Hematopoietic multipotent progenitor cell treated with erythropoietin and hydrocortisone succinate and interleukin-3 and kit ligand, for 4 days (in vitro differentiated cells): ENCODE results near the gene SPIB.
"Not testable (repeated sequence)": the region's sequence is repeated elsewhere in the genome, so short reads cannot be mapped to it uniquely, and the experiment has no call there.

Source experiments
- DNase-seq: peaks from one replicate; pipeline ENCODE4 v3.0.0-alpha.2; 2015

The SPIB gene

DNA sequence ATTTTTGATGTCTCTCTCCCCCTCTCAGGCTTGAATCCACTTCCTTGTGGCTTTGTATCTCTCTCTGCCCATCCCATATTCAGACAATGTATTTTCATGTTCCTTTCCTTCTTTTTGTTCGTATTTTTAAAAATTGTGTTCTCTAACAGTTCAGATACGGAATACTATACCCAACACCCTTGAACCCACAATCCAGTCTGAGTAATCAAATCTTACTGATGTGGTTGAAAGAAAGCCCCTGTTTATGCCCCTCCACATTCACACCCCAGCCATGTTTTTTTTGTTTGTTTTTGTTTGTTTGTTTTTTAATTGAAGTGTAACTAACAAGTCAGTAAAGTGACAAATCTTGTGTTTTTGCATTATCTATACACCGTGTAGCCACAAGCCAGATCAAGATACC lies 1.4 kb downstream of the SPIB start:
- no peak for DNase-seq

DNA sequence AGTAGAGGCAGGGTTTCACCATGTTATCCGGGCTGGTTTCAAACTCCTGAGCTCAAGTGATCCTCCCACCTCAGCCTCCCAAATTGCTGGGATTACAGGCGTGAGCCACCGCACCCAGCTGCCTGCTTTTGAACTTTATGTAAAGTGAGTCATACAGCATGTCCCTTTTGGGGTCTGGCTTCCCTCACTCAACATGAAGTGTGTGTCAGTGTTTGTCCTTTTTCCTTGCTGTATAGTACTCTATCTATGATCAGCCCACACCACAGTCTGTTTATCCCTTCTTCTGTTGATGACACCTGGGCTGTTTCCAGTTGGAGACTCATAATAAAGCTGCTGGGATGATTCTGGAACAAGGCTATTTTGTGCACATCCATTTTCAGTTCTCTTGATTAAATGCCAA lies 2.1 kb downstream of the SPIB start:
- no peak for DNase-seq

DNA sequence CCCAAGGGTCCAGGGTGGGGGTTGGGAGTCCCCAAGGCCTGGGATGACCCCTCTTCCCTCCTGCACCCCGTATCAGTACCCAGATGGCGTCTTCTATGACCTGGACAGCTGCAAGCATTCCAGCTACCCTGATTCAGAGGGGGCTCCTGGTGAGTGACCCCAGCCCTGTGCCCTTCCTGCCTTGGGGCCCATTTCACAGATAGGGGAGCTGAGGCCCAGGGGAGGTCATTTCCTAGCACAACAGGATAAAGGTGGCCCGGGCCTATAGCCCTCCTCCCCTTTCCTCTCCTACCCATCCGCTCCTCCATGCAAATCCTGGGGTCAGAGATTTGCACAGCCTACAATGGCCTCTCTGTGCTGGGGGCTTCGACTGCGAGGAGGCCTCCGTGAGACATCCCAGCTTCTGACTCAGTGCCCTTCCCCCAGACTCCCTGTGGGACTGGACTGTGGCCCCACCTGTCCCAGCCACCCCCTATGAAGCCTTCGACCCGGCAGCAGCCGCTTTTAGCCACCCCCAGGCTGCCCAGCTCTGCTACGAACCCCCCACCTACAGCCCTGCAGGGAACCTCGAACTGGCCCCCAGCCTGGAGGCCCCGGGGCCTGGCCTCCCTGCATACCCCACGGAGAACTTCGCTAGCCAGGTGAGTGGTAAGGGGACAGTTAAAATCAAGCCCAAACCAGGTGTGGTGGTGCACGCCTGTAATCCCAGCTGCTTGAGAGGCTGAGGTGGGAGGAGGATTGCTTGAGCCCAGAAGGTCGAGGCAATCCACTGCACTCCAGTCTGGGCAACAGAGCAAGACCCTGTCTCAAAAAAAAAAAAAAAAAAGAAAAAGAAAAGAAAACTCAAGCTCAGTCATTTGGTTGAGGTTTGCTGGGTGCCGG lies 3.9 kb downstream of the SPIB start:
- DNase-seq: no peak

DNA sequence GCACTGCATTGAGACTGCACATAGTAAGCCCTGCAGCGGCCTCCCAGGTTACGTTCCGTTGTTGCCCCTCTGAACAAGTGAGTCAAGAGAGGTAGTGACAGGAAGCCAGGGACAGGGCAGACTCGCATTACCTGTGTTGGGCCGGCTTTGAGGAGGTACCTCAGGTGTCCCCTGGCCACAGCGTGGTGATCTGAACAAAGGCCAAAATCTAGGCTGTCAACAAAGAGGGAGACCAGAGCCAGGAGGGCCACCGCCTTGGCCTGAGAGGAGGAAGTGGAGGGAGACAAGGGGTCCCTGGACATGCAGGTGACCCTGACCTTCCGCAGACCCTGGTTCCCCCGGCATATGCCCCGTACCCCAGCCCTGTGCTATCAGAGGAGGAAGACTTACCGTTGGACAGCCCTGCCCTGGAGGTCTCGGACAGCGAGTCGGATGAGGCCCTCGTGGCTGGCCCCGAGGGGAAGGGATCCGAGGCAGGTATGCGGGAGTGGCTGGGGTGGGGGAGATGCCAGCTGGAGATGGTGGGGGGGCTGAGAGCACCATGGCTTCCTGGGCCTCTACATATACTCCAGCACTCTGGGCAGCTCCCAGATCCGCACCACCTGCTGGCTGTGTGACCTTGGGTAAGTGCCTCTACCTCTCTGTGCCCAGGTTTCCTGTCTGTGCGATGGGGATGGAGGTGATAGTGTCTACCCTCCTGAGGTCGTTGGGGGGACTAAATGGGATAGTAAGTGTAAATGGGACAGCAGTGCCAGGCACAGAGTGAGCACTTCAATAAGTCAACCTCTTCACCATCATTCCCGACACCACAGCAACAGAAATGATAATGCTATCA lies 4.8 kb downstream of the SPIB start:
- no peak for DNase-seq

DNA sequence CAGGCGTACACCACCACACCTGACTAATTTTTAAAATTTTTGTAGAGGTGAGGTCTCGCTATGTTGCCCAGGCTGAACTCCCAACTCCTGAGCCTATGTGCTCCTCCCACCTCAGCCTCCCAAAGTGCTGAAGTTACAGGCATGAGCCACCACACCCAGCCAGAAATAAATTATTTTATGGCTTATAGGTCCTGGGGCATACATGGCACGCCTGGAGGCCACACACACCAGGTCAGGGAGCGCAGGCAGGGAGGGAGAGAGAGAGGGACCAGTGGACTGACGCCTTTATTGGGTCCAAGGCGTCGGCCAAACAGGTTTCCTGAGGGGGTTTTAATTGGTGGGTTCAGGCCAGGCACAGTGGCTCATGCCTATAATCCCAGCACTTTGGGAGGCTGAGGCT lies 6.8 kb downstream of the SPIB start:
- DNase-seq: no peak

GRCh38 chr19:50427318-50427925 lies 8.7 kb downstream of the SPIB start:
- no peak for DNase-seq

DNA sequence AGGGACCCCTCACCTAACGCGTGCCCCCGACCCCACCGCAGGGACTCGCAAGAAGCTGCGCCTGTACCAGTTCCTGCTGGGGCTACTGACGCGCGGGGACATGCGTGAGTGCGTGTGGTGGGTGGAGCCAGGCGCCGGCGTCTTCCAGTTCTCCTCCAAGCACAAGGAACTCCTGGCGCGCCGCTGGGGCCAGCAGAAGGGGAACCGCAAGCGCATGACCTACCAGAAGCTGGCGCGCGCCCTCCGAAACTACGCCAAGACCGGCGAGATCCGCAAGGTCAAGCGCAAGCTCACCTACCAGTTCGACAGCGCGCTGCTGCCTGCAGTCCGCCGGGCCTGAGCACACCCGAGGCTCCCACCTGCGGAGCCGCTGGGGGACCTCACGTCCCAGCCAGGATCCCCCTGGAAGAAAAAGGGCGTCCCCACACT lies 9.3 kb downstream of the SPIB start:
- peak; percentile 91 for DNase-seq

- DNase-seq: no peak
Observed at GRCh38 chr19:50428772-50429463, 10.2 kb downstream of the SPIB start.

DNA sequence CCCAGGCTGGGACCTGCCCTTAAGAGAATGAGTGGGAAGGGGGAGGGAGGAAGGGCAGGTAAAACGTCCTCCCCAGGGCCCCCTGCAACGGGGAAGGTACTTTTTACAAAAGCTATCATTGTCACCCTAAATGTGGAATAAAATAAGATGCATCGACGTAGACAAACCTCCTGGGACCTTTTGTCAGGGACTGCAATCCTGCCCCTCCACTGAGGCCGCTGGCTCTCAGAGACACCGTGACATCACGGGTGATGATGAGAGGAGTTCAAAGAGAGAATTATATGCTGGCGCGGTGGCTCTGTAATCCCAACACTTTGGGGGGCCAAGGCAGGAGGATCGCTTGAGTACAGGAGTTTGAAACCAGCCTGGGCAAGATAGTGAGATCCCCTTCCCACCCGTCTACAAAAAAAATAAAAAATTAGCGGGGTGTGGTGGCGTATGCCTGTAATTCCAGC lies 12.2 kb downstream of the SPIB start:
- no peak for DNase-seq

DNA sequence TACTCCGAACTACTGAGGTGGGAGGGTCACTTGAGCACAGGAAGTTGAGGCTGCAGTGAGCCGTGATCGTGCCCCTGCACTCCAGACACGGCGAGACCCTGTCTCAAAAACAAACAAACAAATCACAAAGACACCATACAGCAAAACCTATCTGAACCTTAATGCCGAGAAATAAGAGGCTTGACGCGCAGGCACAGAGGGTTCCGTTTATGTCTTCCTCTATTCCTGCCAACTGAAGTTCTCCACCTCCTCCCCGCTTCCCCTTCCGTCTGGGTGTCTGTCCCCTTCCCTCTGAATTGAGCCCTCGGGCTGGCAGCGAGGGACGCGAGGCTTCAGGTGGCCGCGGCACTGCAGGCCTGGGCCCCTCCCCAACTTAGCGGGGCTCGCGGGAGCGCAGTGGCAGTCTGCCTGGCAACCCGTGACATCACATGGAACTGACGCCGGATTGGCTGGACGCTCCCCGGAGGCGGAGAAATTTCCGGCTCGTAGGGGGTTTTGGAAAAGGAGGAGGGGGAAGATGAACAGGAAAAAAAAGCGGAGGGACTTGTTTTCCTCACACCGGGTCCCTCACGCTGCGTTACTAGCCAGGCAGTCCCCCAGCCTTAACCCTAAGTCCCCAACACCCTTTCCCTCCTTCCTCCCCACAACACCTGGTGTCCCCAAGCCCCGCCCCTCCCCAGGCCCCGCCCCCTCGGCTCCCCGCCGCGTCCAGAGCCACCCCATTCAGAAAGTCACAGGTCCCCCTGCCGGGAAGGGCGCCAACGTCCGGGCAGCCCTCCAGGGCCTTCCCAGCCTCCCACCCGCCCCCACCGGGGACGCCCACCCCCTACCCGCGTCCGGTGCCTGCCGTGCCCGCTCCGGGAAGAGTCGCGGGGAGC lies 12.8 kb downstream of the SPIB start:
- DNase-seq: peak; percentile 87

GRCh38 chr19:50432221-50433028 lies 13.7 kb downstream of the SPIB start, which contains the start of gene MYBPC2:
Gene MYBPC2 (plus strand): TSS chr19:50432892. CDS start chr19:50432954, 62 bp downstream.
- DNase-seq: no peak

DNA sequence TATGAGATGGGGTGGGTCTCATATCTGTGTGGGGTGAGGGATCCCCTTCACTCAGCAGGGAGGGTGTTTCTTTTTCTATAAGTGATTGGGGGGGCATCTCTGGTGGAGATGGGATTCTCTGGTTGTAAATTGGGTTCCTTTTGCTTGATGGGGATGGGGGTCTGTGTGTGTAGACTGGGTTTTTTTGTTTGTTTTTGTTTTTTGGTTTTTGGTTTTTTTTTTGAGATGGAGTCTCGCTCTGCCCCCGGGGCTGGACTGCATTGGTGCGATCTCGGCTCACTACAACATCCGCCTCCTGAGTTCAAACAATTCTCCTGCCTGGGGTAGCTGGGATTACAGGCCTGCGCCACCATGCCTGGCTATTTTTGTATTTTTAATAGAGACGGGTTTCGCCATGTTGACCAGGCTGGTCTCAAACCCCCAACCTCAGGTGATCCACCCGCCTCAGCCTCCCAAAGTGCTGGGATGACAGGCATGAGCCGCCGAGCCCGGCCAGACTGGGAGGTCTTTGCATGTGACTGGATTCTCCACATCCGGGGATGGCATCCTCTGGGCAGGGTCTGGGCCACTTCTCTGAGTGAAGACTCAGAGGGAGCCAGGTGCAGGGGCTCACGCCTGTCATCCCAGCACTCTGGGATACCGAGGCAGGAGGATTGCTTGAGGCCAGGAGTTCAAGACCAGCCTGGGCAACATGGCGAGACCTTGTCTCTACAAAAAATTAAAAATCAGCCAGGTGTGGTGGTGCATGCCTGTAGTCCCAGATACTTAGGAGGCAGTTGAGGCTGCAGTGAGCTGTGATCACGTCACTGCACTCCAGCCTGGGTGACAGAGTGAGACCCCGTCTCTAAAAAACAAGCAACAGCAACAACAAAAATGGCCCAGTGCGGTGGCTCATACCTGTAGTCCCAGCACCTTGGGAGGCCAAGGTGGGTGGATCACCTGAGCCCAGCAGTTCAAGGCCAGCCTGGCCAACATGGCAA lies 14.8 kb downstream of the SPIB start:
- DNase-seq: no peak

DNA sequence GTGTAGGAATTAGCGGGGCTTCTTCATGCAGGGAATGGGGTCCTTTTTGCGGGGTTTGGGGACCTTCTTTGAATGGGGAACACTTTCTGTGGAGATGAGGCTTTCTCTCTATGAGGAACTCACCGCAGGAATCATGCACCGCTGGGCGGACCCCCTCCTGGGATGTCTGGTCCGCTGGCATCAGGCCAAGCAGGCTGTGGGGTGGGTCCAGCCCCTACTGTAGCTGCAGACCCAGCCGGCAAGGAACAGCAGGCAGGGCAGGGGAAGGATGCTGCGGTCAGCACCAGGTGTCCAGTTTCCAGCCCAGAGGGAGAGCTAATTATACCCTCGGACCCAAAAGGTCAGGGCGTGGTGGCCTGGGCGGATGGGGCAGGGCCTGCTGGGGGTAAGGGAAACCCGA lies 15.8 kb downstream of the SPIB start:
- DNase-seq: no peak

DNA sequence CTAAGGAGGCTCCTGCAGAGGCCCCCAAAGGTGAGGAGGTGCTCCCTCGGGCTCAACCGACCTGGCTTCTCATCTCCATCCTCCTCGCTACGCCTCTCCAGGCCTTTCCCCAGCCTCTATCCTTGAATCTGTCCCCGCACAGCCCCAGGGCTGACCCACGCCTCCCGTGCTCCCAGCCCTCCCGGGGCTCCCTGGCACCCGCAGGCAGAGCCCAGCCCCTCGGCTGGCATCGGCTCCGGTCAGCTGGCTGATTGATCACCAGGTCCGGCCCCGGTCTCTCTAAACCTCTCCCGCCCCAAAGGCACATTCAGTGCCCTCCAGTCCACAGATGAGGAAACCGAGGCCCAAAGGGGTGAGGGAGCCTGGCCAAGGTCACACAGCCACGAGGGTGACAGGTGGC lies 16.5 kb downstream of the SPIB start:
- no peak for DNase-seq

GRCh38 chr19:50435627-50436026 lies 16.9 kb downstream of the SPIB start:
- no peak for DNase-seq

GRCh38 chr19:50437862-50438449 lies 19.2 kb downstream of the SPIB start:
- DNase-seq: no peak

GRCh38 chr19:50439130-50439529 lies 20.4 kb downstream of the SPIB start:
- DNase-seq: not testable (repeated sequence)

DNA sequence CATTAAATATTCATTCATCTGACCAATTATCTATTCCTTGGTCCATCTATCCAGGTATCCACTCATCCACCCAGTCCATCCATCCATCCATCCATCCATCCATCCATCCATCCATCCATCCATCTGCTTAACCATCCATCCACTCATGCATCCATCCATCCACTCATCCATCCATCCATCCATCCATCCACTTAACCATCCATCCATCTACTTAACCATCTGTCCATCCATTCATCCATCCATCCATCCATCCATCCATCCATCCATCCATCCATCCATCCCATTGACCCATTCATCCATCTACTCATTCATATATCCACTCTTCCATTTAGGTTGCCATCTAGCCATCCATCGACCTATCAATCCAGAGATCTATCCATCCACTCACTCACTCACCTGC lies 25.3 kb downstream of the SPIB start:
- no peak for DNase-seq

GRCh38 chr19:50447053-50447452 lies 28.3 kb downstream of the SPIB start:
- no peak for DNase-seq
